ENCODE data around the gene FITM2.
"Not testable (repeated sequence)": the region's sequence is repeated elsewhere in the genome, so short reads cannot be mapped to it uniquely, and the experiment has no call there.

The FITM2 gene, protein sequence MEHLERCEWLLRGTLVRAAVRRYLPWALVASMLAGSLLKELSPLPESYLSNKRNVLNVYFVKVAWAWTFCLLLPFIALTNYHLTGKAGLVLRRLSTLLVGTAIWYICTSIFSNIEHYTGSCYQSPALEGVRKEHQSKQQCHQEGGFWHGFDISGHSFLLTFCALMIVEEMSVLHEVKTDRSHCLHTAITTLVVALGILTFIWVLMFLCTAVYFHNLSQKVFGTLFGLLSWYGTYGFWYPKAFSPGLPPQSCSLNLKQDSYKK

DNA sequence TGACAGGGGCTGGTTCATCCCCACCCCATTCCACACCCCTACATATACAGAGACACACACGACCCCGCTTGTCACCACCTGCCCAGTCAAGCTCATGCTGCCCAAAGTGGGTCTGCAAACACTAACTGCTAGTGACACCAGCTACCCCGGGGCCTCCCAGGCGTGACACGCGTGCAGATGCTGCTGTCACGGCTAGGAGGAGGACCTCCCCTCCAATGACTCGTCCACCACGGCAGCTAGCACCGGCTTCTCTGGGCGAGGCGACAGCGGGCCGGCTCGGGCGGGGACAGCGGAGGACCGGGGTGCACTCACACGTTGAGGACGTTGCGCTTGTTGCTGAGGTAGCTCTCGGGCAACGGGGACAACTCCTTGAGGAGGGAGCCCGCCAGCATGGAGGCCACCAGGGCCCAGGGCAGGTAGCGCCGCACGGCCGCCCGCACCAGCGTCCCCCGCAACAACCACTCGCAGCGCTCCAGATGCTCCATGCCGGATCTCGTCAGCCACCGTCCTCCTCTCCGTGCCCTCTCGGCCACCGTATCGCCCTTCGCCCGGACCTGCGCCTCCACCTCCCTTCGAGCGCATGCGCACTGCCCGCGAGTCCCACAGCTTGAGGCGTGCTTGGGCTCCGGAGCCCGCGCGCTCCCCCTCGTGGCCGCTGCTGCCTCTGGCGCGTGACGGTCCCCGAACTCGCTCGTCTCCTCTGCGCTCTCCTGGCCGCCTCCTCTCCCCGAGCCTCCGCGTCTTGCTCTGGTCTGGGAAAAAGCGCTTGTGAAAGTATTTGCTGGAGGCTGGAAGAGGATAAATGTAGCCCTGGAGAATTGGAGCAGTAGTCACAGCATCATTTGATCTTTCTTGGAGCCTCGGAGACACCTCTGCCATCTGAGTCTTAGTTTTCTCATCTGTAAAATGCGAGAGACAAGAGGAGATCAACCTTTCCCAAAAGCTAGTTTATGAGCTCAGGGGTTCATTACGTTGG, at the start of gene FITM2:
Gene FITM2, minus strand, starts transcription at position 539 of the 976 bp plus-strand sequence. Its CDS starts 54 bp downstream, at position 485.
- DNase-seq, result peak; percentile 97 to 98 (median 98)

- DNase-seq, result no peak
Measured at GRCh38 chr20:44360221-44360620, 49.2 kb upstream of the FITM2 start.

- no peak for DNase-seq
Measured at GRCh38 chr20:44358776-44359175, 47.8 kb upstream of the FITM2 start.

DNA sequence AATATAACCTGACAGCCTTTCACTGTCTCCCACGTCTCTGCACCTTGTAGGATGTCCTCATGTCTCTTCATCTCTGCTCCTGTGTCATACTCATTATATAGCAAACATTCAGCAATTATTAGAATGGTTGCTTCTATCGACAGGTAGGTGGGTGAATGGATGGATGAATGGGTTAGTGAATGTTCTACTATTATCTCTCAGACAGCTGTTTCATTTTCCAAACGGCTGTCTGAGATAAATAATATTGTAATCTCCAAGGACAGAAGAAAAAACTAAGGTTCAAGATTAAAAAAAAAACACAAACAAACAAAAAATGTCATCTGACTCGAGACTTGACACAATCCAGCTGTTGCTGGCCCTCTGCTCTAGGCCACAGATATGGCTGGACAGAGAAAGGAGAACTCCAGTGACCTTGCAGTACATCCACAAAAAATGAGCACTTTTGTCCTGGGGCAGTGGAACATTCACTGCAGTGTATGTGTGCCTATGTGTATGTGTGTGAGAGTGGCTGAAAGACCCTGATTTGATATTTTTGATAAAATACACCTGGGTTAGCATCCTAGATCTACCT, 46.6 kb upstream of the FITM2 start:
- DNase-seq, result no peak

DNA sequence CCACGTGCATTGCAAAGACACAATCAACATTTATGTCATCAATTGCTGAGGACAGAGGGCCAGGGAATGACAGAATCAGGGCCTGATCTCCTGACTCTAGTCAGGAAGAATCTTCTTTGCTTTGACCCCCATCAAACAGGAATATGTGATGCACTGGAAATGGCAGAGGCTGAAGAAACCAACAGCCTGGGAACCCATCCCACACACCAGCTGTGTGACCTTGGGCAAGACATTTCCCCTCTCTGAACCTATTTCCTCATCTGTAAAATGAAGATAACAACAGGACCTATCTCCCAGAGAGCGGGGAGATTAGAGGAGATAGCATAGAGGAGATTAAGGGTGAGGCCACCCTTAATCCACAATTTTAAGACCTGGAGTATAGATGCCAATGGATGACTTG, 46.0 kb upstream of the FITM2 start:
- no peak for DNase-seq

GRCh38 chr20:44356353-44356723, 45.3 kb upstream of the FITM2 start:
- DNase-seq, result no peak

GRCh38 chr20:44355498-44356352, 44.7 kb upstream of the FITM2 start, which contains the start of gene HNF4A:
TSS of gene HNF4A (plus strand) at chr20:44355699. CDS start at chr20:44355805, 106 bp downstream.
- DNase-seq, result no peak

GRCh38 chr20:44354979-44355497, 44.0 kb upstream of the FITM2 start:
- no peak for DNase-seq

DNA sequence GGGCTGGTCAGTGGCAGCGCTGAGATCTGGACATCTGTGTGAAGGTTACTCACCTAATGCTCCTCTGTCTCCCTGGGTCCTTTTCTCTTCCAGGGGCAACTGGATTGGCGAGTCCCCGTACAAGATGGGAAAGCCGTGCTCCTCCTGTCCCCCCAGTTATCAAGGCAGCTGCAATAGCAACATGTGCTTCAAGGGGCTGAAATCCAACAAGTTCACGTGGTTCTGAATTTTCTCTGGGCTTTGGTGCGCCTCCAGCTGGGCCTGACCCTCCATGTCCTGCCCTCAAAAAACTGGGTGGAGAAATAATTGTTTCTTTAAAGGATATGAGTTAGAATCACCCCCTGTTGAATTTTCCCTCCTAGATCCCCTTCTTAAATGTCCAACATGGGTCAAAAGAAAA, 39.6 kb upstream of the FITM2 start:
- no peak for DNase-seq

DNA sequence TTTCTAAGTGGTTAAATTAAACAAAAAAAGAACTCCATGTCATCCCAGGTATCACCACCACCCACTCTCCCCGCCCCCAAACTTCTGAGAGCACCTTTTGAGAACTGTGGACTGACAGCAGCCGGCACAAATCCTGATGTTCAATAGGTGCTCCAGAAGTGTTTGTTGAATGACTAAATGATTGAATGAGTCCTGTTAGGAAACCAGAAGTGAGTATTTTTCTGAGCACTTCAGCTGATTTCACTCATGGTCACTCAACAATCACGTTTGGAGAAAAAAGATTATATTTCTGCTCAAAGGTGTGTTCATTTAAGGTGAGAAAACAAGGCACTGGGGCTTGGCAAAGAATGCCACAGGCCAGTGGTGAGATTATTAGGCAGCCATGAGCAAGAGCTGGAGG, 38.3 kb upstream of the FITM2 start:
- no peak for DNase-seq

DNA sequence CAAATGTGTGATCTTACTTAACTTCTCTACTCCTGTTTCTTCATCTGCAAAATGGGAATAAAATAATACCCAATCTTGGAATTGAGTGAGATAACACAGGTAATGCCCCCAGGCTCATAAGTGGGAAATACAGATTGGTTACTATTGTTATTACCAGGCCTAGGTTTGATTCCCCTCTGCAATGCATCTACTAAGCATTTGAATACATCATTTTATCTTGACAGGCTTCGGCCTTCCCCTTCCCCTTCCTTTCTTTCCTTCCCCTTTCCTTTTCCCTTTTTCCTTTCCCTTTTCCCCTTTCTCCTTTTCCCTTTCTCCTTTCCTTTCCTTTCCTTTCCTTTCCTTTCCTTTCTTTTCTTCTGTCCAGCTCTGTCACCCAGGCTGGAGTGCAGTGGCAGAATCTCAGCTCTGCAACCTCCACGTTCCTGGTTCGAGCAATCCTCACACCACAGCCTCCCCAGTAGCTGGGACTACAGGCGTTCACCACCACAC, 37.2 kb upstream of the FITM2 start:
- no peak for DNase-seq

- not testable (repeated sequence) for DNase-seq
Measured at GRCh38 chr20:44345941-44346340, 34.9 kb upstream of the FITM2 start.

GRCh38 chr20:44345147-44345546, 34.1 kb upstream of the FITM2 start:
- DNase-seq, result no peak

- no peak for DNase-seq
Measured at GRCh38 chr20:44344723-44345122, 33.7 kb upstream of the FITM2 start.

DNA sequence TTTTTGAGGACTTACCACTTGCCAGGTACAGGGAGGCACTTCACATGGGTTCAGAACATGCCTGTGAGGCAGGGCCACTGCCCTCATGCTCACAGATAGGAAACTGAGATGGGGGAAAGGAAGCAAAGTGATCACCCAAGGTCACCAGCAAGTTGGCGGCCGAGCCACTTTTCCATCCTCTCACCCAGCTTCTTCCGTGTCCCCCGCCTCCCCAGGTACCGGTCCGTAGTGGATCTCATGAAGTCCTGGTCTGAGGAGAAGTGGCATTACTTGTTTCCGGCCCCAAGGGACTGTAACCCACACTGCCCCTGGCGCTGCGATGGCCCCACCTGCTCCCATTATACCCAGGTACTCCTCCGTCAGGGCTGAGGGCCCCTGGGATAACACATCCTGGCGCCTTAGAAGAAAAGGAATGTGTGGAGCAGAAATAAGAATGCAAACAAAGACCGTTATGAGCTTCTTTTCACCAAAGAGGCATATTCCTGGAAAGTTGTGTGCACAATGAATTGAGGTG, 32.2 kb upstream of the FITM2 start:
- DNase-seq, result no peak

GRCh38 chr20:44342248-44342647, 31.2 kb upstream of the FITM2 start:
- no peak for DNase-seq

DNA sequence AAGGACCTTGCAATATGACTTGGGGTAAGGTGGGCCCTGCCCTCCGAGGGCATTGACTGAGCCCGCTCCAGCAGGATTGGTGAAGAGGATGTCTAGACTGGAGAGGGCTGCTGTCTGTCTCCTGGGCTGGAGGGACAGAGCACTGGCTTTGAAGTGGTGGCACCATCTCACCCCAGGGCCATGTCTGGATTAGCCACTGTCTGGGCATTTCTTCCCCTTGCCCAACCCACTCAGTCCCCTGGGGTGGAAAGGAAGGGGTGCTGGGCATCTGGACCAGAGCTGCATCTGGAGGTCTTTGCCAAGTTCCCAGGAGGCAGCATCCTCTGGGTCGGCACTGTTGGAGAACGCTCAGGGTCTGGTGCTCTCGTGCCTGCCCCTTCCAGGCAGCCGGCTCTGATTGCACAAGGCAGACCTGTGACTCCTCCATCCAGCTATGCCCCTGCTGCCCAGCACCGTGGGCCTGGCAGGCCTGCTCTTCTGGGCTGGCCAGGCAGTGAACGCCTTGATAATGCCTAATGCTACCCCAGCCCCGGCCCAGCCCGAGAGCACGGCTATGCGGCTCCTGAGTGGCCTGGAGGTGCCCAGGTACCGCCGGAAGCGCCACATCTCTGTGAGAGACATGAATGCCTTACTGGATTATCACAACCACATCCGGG, 25.9 kb upstream of the FITM2 start, which contains the start of gene R3HDML:
Gene R3HDML, plus strand, starts transcription at position 319 of the 656 bp plus-strand sequence. Its CDS starts 115 bp downstream, at position 434.
- DNase-seq, result no peak

DNA sequence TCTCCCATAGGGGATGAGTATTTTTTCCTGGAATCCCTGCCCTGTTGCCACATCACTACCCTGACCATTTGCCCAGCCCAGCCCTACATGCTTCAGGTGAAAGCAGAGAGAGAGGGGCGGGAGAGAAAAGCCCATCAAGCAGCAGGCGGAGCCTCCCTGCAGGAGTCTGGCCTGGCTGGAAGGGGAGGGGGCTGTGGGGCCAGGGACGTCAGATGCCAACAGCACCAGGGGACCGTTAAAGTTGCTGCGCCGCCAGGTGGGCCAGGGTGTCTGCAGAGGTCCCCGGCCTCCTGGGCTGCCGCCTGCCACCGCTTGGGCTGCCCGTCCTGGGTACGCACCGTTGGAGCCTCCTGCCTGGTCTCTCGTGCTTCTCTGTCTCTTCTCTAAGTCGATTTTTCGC, 25.1 kb upstream of the FITM2 start:
- no peak for DNase-seq

- DNase-seq, result no peak
Measured at GRCh38 chr20:44335675-44336074, 24.7 kb upstream of the FITM2 start.

- DNase-seq, result no peak
Measured at GRCh38 chr20:44334709-44335108, 23.7 kb upstream of the FITM2 start.

- no peak for DNase-seq
Measured at GRCh38 chr20:44334306-44334705, 23.3 kb upstream of the FITM2 start.

Measured in activated CD4-positive, CD25-positive, alpha-beta regulatory T cell (primary cell).